ENCODE measurements around the gene SLC26A11.

- TF ChIP-seq EZH2 (IDR thresholded peaks at IDR 0.05; ENCODE audit: low read length): no peak
- TF ChIP-seq CTCF (optimal IDR thresholded peaks at IDR 0.05 in 1 of 3, IDR thresholded peaks at IDR 0.05 in 1 of 3, conservative IDR thresholded peaks at IDR 0.05 in 1 of 3; ENCODE audit: extremely low read depth in 1 of 3, insufficient read depth in 2 of 3, low read length in 3 of 3): no peak
Measured at GRCh38 chr17:80233202-80233601, 13.0 kb downstream of the SLC26A11 start.
